ENCODE measurements around the gene KRTAP2-1. TPM values are rescaled to one million over a fixed set of nuclear protein-coding genes. Genes with fewer than 3 reads are reported as not detected.
A peak's percentile ranks its signal among the peaks of the same experiment; 100 is the strongest.
"Not testable (repeated sequence)": the region's sequence is repeated elsewhere in the genome, so short reads cannot be mapped to it uniquely, and the experiment has no call there.

The KRTAP2-1 gene
- total RNA-seq (2014; rRNA removed) (not detected in 2 replicates), Bru-seq, nascent RNA (not detected), BruChase-seq, experiment 1, labeled RNA remaining after a 6-hour chase (not detected), BruChase-seq, experiment 2, labeled RNA remaining after a 2-hour chase (not detected)
- long read RNA-seq: 0 reads

- Histone ChIP-seq H3K4me2 (ENCODE audit: low read length) (peak within 1 kb of the TSS; percentile 76; the same call in 1 of the 2 replicates), H3K4me1 (ENCODE audit: insufficient read depth, low read length) (peaks cover 15% of the 10 kb centered on the region), H3K27ac (ENCODE audit: low read length) (peak within 1 kb of the TSS; percentile 80)
- H3K36me3 ChIP-seq (ENCODE audit: low read depth, low read length); H3F3A ChIP-seq (ENCODE audit: low read length, unreplicated experiment); H3K27me3 ChIP-seq (ENCODE audit: low read length); BruUV-seq (replicated peaks); H3K79me2 ChIP-seq (ENCODE audit: low read length); H3K9me2 ChIP-seq (replicated peaks; ENCODE audit: low read length); H2AFZ ChIP-seq (ENCODE audit: low read length); H3K9ac ChIP-seq (ENCODE audit: low read length); POLR2A ChIA-PET (ENCODE audit: unreplicated experiment); CTCF ChIA-PET; H3K4me3 ChIP-seq (ENCODE audit: low read length); DNase-seq; intact Hi-C loops (cut with micrococcal nuclease); H3K9me3 ChIP-seq (ENCODE audit: low read length); H4K20me1 ChIP-seq (ENCODE audit: low read length); ATAC-seq: not testable (repeated sequence)
Observed at GRCh38 chr17:41046735-41047465, at the start of gene KRTAP2-1. Gene KRTAP2-1 (minus strand): TSS chr17:41047316. CDS start chr17:41047267, 49 bp downstream.

GRCh38 chr17:41096055-41096454 is 48.9 kb upstream of the KRTAP2-1 start:
- ATAC-seq (no peak), DNase-seq (no peak)
- H3K4me3 ChIP-seq (ENCODE audit: low read length): no peak overlapping the region
- no peak overlapping the region for H3K9ac ChIP-seq (ENCODE audit: low read length)
- no peaks in the 10 kb centered on the region for H3F3A ChIP-seq (ENCODE audit: low read length, unreplicated experiment)
- H4K20me1 ChIP-seq (ENCODE audit: low read length): no peaks in the 10 kb centered on the region
- no TSS peak for BruUV-seq (replicated peaks)
- ChIA-PET POLR2A (ENCODE audit: unreplicated experiment) (no interaction called here), CTCF (no interaction called here)
- TF ChIP-seq CTCF (conservative IDR thresholded peaks at IDR 0.05; ENCODE audit: low read depth, low read length): no peak
- TF ChIP-seq EZH2phosphoT487 (IDR thresholded peaks at IDR 0.05; ENCODE audit: borderline replicate concordance, low read length): no peak
- TF ChIP-seq EZH2 (IDR thresholded peaks at IDR 0.05; ENCODE audit: low read length, unreplicated experiment): no peak
- H3K4me1 ChIP-seq (ENCODE audit: insufficient read depth, low read length): peaks cover 27% of the 10 kb centered on the region
- H3K9me2 ChIP-seq (replicated peaks; ENCODE audit: low read length): no peaks in the 10 kb centered on the region
- H2AFZ ChIP-seq (ENCODE audit: low read length): no peak overlapping the region
- no peaks in the 10 kb centered on the region for H3K9me3 ChIP-seq (ENCODE audit: low read length)
- H3K36me3 ChIP-seq (ENCODE audit: low read depth, low read length): no peaks in the 10 kb centered on the region; the same call in 1 of the 2 replicates
- H3K27me3 ChIP-seq (ENCODE audit: low read length): no peaks in the 10 kb centered on the region
- no peak overlapping the region for H3K4me2 ChIP-seq (ENCODE audit: low read length)
- H3K79me2 ChIP-seq (ENCODE audit: low read length): no peaks in the 10 kb centered on the region
- intact Hi-C loops (cut with micrococcal nuclease): no loop called here
- H3K27ac ChIP-seq (ENCODE audit: low read length): no peak overlapping the region

GRCh38 chr17:41088760-41089352 is 41.7 kb upstream of the KRTAP2-1 start:
- H3K27me3 ChIP-seq (ENCODE audit: low read length); intact Hi-C loops (cut with micrococcal nuclease); H3K9me3 ChIP-seq (ENCODE audit: low read length); H3K36me3 ChIP-seq (ENCODE audit: low read depth, low read length); H3K27ac ChIP-seq (ENCODE audit: low read length); H3F3A ChIP-seq (ENCODE audit: low read length, unreplicated experiment); BruUV-seq (replicated peaks); H3K4me3 ChIP-seq (ENCODE audit: low read length); H3K79me2 ChIP-seq (ENCODE audit: low read length); POLR2A ChIA-PET (ENCODE audit: unreplicated experiment); CTCF ChIA-PET; DNase-seq; H4K20me1 ChIP-seq (ENCODE audit: low read length); H3K4me2 ChIP-seq (ENCODE audit: low read length); H3K4me1 ChIP-seq (ENCODE audit: insufficient read depth, low read length); H2AFZ ChIP-seq (ENCODE audit: low read length); H3K9ac ChIP-seq (ENCODE audit: low read length); ATAC-seq; H3K9me2 ChIP-seq (replicated peaks; ENCODE audit: low read length): not testable (repeated sequence)

GRCh38 chr17:41084100-41084856 is 37.2 kb upstream of the KRTAP2-1 start, which contains the start of gene KRTAP4-7:
Gene KRTAP4-7 (plus strand): TSS chr17:41084150. CDS start chr17:41084207, 57 bp downstream.
- ATAC-seq; DNase-seq; H3K36me3 ChIP-seq (ENCODE audit: low read depth, low read length); H3F3A ChIP-seq (ENCODE audit: low read length, unreplicated experiment); POLR2A ChIA-PET (ENCODE audit: unreplicated experiment); H3K27me3 ChIP-seq (ENCODE audit: low read length); BruUV-seq (replicated peaks); H3K9ac ChIP-seq (ENCODE audit: low read length); H4K20me1 ChIP-seq (ENCODE audit: low read length); H3K9me2 ChIP-seq (replicated peaks; ENCODE audit: low read length); H3K4me3 ChIP-seq (ENCODE audit: low read length); CTCF ChIA-PET; H3K79me2 ChIP-seq (ENCODE audit: low read length); H3K9me3 ChIP-seq (ENCODE audit: low read length); H2AFZ ChIP-seq (ENCODE audit: low read length); intact Hi-C loops (cut with micrococcal nuclease): not testable (repeated sequence)
- H3K4me2 ChIP-seq (ENCODE audit: low read length): peak within 1 kb of the TSS; percentile 49
- H3K27ac ChIP-seq (ENCODE audit: low read length): peak within 1 kb of the TSS; percentile 81
- H3K4me1 ChIP-seq (ENCODE audit: insufficient read depth, low read length): peaks cover 14% of the 10 kb centered on the region

- H3K4me2 ChIP-seq (ENCODE audit: low read length); H3K9ac ChIP-seq (ENCODE audit: low read length); CTCF ChIA-PET; intact Hi-C loops (cut with micrococcal nuclease); H3K27me3 ChIP-seq (ENCODE audit: low read length); H3K36me3 ChIP-seq (ENCODE audit: low read depth, low read length); H3K4me3 ChIP-seq (ENCODE audit: low read length); H4K20me1 ChIP-seq (ENCODE audit: low read length); H3F3A ChIP-seq (ENCODE audit: low read length, unreplicated experiment); POLR2A ChIA-PET (ENCODE audit: unreplicated experiment); H3K79me2 ChIP-seq (ENCODE audit: low read length); H3K9me2 ChIP-seq (replicated peaks; ENCODE audit: low read length); H3K9me3 ChIP-seq (ENCODE audit: low read length); H2AFZ ChIP-seq (ENCODE audit: low read length); BruUV-seq (replicated peaks): not testable (repeated sequence)
- DNase-seq: peak; percentile 52
- Histone ChIP-seq H3K4me1 (ENCODE audit: insufficient read depth, low read length) (peaks cover 14% of the 10 kb centered on the region), H3K27ac (ENCODE audit: low read length) (peak overlapping the region; percentile 40)
- peak; percentile 90 for ATAC-seq
Observed at GRCh38 chr17:41083427-41083826, 36.3 kb upstream of the KRTAP2-1 start.

Measured in PC-3 (cell line).